Hepatic stellate cell (primary cell): ENCODE data around the gene LOX.
A peak's percentile ranks its signal among the peaks of the same experiment; 100 is the strongest.

Source experiments
- DNase-seq: peaks from one replicate; pipeline ENCODE4 v3.0.0; 2011; ENCODE audit warnings: low spot score

Gene LOX, protein sequence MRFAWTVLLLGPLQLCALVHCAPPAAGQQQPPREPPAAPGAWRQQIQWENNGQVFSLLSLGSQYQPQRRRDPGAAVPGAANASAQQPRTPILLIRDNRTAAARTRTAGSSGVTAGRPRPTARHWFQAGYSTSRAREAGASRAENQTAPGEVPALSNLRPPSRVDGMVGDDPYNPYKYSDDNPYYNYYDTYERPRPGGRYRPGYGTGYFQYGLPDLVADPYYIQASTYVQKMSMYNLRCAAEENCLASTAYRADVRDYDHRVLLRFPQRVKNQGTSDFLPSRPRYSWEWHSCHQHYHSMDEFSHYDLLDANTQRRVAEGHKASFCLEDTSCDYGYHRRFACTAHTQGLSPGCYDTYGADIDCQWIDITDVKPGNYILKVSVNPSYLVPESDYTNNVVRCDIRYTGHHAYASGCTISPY

GRCh38 chr5:122078116-122079110 is at the start of gene LOX:
Gene LOX (minus strand): TSS chr5:122078259. CDS start chr5:122077985, 274 bp downstream.
- DNase-seq, result peak; percentile 77

GRCh38 chr5:122126756-122127321 is 48.8 kb upstream of the LOX start:
- DNase-seq, result no peak

- DNase-seq, result no peak
Observed at GRCh38 chr5:122126177-122126755, 48.2 kb upstream of the LOX start.

DNA sequence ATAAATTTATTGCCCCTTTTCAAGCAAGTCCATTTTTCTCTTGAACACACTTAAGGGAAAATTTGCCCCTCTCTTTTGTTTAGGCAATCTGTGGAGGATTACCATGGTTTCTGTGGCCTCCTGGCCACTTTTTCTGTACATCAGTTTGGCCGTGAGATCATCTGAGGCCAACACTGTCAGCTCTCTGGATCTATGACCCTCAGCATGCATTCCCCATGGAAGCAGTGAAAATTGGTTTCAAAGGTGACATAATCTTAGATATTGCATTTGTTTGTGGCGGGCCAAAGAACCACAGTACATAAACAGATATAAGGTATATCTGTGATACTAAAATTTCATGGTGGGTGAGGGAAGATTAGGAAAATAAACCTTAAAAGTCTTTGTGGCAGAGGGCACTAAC is 46.7 kb upstream of the LOX start:
- DNase-seq, result no peak

GRCh38 chr5:122121479-122122465 is 43.7 kb upstream of the LOX start:
- no peak for DNase-seq

DNA sequence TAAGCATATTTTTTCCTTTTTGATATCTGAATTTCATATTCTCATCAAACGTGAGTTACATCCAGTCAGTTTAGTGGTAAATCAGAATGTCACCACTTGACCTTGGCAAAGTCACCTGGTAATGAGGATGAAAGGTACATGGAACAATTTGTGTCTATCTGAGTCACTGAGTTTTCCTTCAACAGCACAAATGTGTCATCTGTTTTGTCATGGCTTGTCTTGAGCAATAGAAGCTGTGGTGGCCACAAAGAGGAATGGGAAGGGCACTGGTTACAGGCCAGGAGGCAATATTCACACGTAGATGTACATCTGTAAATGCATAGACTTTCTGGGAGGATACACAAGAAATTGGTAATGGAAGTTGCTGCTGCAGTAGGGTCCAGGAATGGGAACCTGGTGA is 42.9 kb upstream of the LOX start:
- DNase-seq, result no peak

DNA sequence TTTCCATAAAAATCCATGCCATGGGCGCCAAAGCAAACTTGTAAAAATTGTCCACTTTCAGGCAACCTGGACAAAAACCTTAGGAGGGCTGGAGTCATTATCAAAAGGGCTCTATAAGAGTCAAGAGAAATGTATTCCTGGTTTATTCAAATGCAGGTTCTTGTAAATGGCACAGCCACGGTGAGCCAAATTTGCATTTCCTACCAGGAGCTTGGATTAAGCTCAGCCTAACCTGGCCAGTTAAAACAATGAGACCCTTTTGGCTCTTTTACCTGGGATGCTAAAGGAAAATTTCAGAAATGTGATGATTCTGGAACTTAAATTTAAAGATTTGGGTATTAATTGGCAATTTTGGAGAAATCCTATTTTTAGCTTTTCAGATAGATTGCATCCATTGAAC is 42.4 kb upstream of the LOX start:
- DNase-seq, result no peak

GRCh38 chr5:122119205-122119604 is 41.1 kb upstream of the LOX start:
- DNase-seq, result no peak

- DNase-seq, result no peak
Observed at GRCh38 chr5:122118356-122118948, 40.4 kb upstream of the LOX start.

DNA sequence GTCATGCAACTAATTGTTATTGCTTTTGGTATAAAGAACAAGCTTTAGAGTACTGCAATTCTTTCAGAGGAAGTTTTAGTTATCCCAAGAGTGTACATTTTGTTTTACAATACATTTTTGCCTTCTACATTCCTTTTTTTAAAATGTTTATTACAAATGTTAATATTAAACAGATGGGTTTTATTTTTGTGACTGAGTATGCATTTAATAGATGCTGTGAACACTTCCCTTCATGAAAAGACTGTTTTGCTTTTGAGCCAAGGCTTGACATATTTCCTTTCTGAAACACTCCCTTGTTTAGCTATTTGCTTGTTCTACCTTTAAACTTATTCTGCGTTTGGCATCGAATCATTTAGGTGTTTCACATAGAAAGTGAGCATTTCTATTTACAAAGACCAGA is 36.4 kb upstream of the LOX start:
- DNase-seq, result no peak

- no peak for DNase-seq
Observed at GRCh38 chr5:122112733-122113558, 34.9 kb upstream of the LOX start.

DNA sequence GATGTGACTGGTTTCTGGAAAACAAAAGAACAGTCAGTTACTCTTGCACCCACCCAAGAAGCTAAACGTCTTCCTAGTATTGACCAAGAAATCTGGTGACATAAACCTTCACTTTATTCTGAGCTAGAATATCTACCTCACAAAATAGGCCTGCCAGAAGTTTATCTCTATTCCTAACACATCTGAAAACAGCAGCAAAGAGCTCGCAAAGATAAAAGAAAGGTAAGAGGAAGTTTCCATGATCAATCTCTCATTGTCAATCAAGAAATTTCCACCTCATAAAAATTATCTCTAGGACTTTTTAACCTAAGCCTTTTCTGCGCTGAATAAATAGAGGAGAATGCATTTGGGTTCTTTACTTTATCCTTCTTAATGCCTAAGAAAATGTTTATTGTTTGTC is 34.0 kb upstream of the LOX start:
- DNase-seq, result no peak

DNA sequence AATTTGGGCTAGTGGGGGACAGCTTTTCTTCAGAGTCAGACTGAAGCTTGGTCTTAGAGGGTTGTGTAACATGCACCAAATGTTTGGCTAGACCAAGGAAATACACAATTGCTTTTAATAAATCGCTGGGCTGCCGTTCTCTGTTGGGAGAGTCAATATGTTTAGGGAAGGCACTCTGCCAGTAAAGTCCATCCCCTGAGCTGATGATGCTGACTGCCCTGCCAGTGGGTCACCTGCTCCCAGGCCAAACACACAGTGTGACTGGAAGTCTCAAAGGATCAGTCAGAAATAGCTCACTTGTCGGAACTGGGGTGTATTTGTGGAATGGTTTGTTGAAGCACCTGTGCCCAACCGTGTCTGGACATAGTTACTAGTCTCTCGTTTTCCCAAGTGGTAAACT is 33.4 kb upstream of the LOX start:
- DNase-seq, result no peak

- DNase-seq, result no peak
Observed at GRCh38 chr5:122110987-122111386, 32.9 kb upstream of the LOX start.

- no peak for DNase-seq
Observed at GRCh38 chr5:122107016-122107415, 29.0 kb upstream of the LOX start.

DNA sequence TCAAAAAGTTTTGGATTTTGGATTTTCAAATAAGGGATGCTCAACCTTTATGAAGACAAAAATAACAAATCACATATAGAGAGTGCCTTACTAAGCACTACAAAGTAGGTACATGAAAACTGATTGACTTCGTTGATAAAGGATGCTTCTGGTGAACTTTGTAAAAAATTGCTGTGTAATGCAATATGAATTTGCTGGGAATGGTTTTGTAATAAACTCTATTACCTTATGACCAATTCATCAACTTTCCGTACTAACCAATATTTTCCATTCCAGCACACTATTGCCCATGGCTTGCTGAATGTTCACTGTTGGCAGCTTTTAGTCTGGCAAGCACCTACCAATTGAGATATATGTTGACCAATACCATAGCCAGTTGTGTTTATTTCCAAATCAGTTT is 27.9 kb upstream of the LOX start:
- DNase-seq, result no peak

DNA sequence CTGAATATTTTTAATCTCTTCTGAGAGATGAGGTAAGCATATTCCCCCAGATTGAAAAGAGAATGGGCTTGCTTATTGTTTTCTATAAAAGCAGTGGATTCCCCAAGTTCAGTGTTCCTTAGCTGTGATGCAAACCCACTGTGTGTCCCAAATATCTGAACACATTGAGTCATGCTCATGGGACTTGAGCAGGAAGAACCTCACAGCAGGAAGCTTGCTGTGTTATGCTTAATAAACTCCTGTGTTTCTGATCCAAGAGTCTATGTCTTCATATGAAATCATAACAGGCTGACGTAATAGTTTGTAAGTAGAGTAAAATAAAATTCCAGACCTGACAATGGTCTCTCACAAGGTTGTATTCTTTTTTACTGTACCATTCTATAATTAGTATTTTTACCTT is 24.8 kb upstream of the LOX start:
- no peak for DNase-seq

DNA sequence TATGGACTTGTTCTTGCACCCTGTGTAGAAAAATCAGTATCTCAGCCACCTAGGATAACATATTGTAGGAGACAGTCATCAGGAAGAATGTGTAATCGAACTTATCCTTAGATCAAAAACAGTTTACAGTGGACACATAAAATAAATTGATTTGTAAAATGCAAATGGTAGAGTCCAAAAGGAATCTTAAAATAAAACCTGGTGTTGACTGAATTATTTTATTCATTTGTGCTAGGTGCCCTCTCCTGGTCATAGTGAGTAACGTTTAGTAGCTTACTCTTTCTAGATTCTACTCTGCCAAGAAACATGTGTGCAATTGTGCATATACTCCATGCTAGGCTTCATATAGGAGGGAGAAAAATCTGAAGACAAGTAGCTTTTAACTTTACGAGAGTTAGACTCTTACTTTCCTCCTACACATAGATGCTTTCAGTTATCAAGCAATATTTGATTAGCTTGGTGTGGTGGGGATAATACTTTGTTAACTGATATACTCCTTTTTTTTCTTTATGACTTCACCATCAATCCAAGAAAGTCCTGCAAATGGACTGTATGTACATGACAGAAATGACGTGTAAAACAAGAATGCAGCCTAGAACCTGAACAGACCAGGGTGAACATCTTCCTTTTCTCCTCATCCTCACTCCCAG is 23.7 kb upstream of the LOX start:
- no peak for DNase-seq
